HG03575 (cell line): Measurements from ENCODE around the gene SPACDR.
"Not testable (repeated sequence)": the region's sequence is repeated elsewhere in the genome, so short reads cannot be mapped to it uniquely, and the experiment has no call there.

Experiments used
- ATAC-seq: cut with Tn5 transposase; IDR thresholded peaks from one replicate; pipeline ENCODE4 v1.9.1; 2021; ENCODE audit not compliant: unreplicated experiment, insufficient number of reproducible peaks, low FRiP score; ENCODE audit errors: extremely low read depth

The SPACDR gene

DNA sequence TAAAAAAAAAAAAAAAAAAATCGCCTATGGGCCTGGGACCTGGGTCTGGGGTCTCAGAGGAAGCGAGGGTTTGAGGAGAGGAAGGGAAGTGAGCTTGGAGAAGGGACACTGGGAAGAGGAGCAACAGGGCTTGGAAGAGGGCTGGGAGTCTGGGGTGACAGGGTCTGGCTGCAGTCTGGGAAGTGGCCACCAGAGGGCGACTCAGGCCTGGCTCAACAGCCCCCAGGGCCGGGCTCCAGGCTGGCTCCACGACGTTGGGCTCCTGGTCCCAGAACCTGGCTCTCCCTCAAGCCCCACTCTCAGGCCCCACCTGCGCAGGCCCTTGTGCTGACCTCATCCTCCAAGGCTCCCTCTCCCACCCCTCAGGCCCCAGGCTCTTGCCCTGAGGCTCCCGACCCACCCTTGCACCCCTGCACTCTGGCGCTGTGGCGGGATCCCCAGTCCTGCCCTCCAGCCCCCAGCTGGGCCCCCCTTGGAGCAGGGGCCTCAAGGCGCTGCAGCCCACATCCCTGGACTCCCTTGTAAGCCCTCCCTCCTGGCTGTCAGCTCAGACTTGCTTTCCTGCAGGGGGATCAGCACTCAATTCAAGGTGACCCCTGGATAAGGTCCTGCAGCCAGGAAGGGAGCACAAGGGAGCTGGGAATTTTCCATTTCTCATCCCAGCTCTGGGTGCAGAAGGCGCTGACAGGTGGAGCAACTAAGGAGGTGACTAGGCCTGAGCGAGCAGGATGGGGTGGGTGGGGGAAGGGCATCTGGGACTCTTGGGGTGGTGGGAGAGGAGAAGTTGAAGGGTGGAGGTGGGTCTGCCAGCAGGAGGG, 5.4 kb upstream of the SPACDR start:
- no peak for ATAC-seq

DNA sequence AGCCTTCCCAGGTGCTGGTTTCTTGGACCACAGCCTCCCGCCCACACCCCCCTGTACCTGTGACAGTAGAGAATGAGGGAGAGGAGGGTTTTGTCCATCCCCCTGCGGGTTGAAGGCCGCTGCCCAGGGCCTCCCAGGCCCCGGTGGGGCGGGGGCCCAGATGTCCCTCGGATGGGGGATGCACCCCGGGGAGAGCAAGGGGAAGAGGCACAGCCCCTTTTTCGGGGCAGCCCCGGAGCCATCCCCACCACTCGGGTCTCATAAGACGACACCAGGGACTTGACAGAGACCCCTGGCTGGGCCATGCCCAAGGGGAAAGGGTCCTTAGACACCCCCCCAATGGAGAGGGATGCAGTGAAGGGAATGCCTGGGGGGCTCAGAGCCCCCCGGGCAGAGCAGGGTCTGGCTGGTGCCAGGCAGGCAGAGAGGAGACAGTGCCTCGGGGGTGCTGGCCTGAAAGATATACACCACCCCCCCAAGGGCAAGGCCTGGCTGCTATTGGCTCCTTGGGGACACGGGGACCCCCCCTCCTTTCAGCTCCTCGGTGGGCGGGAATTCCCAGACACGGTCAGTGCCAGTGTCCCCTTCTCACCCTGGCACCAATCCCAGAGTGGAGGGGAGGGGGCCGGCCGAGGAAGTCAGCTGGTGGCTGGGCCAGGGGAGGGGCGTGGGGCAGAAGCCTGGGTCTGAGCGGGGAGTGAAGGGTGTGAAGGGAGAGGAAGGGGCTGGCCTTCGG, 3.7 kb upstream of the SPACDR start:
- ATAC-seq = no peak

- ATAC-seq = no peak
Measured at GRCh38 chr7:100466653-100467605, 2.9 kb upstream of the SPACDR start.

GRCh38 chr7:100465702-100466311, 1.7 kb upstream of the SPACDR start:
- ATAC-seq = no peak

- no peak for ATAC-seq
Measured at GRCh38 chr7:100465299-100465698, 1.2 kb upstream of the SPACDR start.

GRCh38 chr7:100464791-100465190, 731 bp upstream of the SPACDR start:
- ATAC-seq = no peak

DNA sequence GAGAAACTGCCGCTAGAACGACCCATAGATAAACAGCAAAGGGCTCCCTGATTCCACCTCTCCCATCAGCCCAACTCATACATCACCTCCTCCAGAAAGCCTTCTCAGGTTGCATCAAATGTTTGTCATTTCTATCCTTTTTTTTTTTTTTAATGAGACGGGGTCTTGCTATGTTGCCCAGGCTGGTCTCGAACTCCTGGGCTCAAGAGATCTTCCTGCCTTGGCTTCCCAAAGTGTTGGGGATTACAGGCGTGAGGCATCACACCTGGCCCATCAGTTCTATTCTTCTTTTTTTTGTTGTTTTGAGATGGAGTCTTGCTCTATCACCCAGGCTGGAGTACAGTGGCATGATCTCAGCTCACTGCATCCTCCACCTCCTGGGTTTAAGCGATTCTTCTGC, 7.0 kb downstream of the SPACDR start:
- no peak for ATAC-seq

GRCh38 chr7:100456562-100456961, 7.5 kb downstream of the SPACDR start:
- ATAC-seq = no peak

GRCh38 chr7:100455206-100455605, 8.9 kb downstream of the SPACDR start:
- ATAC-seq = no peak

GRCh38 chr7:100453854-100454253, 10.2 kb downstream of the SPACDR start:
- not testable (repeated sequence) for ATAC-seq

GRCh38 chr7:100452513-100452912, 11.5 kb downstream of the SPACDR start:
- no peak for ATAC-seq

DNA sequence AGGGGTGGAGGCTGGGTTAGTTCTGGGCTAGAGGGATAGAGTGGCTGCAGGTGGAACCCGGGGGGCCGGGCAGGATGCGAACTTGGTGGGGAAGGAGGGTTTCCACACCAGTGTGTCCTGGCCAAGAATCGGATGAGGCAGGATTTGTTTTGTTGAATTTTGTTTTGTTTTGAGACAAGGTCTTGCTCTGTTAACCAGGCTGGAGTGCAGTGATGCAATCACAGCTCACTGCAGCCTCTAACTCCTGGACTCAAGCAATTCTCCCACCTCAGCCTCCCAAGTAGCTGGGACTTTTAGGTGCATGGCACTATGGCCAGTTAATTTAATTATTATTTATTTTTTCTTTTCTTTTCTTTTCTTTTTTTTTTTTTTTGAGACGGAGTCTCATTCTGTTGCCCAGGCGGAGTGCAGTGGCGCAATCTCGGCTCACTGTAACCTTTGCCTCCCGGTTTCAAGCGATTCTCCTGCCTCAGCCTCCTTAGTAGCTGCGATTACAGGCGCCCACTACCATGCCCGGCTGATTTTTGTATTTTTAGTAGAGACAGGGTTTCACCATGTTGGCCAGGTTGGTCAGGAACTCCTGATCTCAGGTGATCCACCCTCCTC, 14.8 kb downstream of the SPACDR start:
- ATAC-seq = no peak

DNA sequence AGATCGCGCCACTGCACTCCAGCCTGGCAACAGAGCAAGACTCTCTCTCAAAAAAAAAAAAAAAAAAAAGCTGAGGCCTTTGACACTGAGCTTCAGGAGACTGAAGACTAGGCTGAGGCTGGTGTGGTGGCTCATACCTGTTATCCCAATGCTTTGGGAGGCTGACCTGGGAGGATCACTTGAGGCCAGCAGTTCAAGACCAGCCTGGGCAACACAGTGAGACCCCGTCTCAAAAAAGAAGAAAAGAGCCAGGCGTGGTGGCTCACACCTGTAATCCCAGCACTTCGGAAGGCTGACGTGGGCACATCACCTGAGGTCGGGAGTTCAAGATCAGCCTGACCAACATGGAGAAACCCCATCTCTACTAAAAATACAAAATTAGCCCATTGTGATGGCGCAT, 16.7 kb downstream of the SPACDR start:
- ATAC-seq = not testable (repeated sequence)

- no peak for ATAC-seq
Measured at GRCh38 chr7:100446040-100446439, 18.0 kb downstream of the SPACDR start.

GRCh38 chr7:100444311-100445278, 19.5 kb downstream of the SPACDR start:
- ATAC-seq = no peak

- no peak for ATAC-seq
Measured at GRCh38 chr7:100443096-100443840, 20.8 kb downstream of the SPACDR start.
